CD14-positive monocyte (primary cell): ENCODE data around the gene UST. TPM values are rescaled to one million over a fixed set of nuclear protein-coding genes. Genes with fewer than 3 reads are reported as not detected.

Source experiments
- DNase-seq, 3 donors: peaks; one replicate each; pipeline ENCODE4 v3.0.0-alpha.2; 2011 to 2022
- H2AFZ ChIP-seq: 2 replicates; pipeline ENCODE4 v1.6.0; 2012; ENCODE audit warnings: mild to moderate bottlenecking, low read depth, low read length, inconsistent platforms; ENCODE audit not compliant: insufficient read depth, poor library complexity, severe bottlenecking
- H3K27ac ChIP-seq, 2 donors: 1 replicate in 1 of 2; 2 replicates in 1 of 2; pipeline ENCODE4 v1.5.1; 2012 to 2013; ENCODE audit warnings: low read length in 2 of 2, control low read depth in 1 of 2, inconsistent platforms in 1 of 2, low read depth in 1 of 2, mild to moderate bottlenecking in 1 of 2
- H3K27me3 ChIP-seq, 2 donors: one replicate each; pipeline versions ENCODE4 v1.6.0 to v1.6.1; 2011 to 2013; ENCODE audit warnings: low read length in 2 of 2; ENCODE audit not compliant: control insufficient read depth in 2 of 2, insufficient read depth in 2 of 2
- H3K36me3 ChIP-seq, 2 donors: replicated peaks in 1 of 2; 1 replicate in 1 of 2; 2 replicates in 1 of 2; pipeline versions ENCODE4 v1.5.1 to v1.6.1; 2012 to 2013; ENCODE audit warnings: low read length in 2 of 2, control low read depth in 1 of 2, inconsistent platforms in 1 of 2, mild to moderate bottlenecking in 1 of 2; ENCODE audit not compliant: insufficient read depth in 2 of 2, control insufficient read depth in 1 of 2
- H3K4me1 ChIP-seq, 2 donors: 1 replicate in 1 of 2; 2 replicates in 1 of 2; pipeline versions ENCODE4 v1.5.1 to v1.6.1; 2012 to 2013; ENCODE audit warnings: low read length in 2 of 2, control low read depth in 1 of 2, inconsistent platforms in 1 of 2, mild to moderate bottlenecking in 1 of 2, moderate library complexity in 1 of 2; ENCODE audit not compliant: insufficient read depth in 2 of 2, control insufficient read depth in 1 of 2
- H3K4me2 ChIP-seq: replicated peaks from 2 replicates; pipeline ENCODE3; 2012; ENCODE audit warnings: low read length, moderate library complexity, mild to moderate bottlenecking; ENCODE audit not compliant: poor library complexity, severe bottlenecking; ENCODE audit errors: extremely low read depth
- H3K4me3 ChIP-seq, 3 experiments: fragments of 200-600 bp in 1 of 3; sonication (generic) in 1 of 3; replicated peaks in 1 of 3; 1 replicate in 2 of 3; 2 replicates in 1 of 3; pipeline ENCODE4 v1.5.1; 2011 to 2013; ENCODE audit warnings: low read length in 3 of 3, mild to moderate bottlenecking in 3 of 3, control low read depth in 2 of 3, low read depth in 2 of 3, inconsistent platforms in 1 of 3, moderate library complexity in 1 of 3
- H3K79me2 ChIP-seq: 2 replicates; pipeline ENCODE4 v1.6.0; 2012; ENCODE audit warnings: mild to moderate bottlenecking, control low read depth, inconsistent platforms, low read length, moderate library complexity; ENCODE audit not compliant: insufficient read depth
- H3K9ac ChIP-seq: 2 replicates; pipeline ENCODE4 v1.6.0; 2017; ENCODE audit warnings: low read length, mild to moderate bottlenecking; ENCODE audit not compliant: insufficient read depth, poor library complexity, severe bottlenecking
- H3K9me3 ChIP-seq, 2 donors: replicated peaks in 1 of 2; 1 replicate in 1 of 2; 2 replicates in 1 of 2; pipeline versions ENCODE4 v1.5.1 to v1.6.1; 2012 to 2013; ENCODE audit warnings: low read length in 2 of 2, control low read depth in 1 of 2; ENCODE audit not compliant: control insufficient read depth in 1 of 2, insufficient read depth in 1 of 2
- H4K20me1 ChIP-seq: 2 replicates; pipeline ENCODE4 v1.6.0; 2012; ENCODE audit warnings: mild to moderate bottlenecking, low read length, control low read depth, moderate library complexity; ENCODE audit not compliant: insufficient read depth
- H3K27ac Mint-ChIP-seq, 7 donors: one replicate each; pipeline ENCODE4 v1.8.0; 2020; ENCODE audit warnings: mild to moderate bottlenecking in 7 of 7, mixed read lengths in 7 of 7, moderate library complexity in 6 of 7, inconsistent platforms in 2 of 7
- H3K27me3 Mint-ChIP-seq, 3 donors: one replicate each; pipeline ENCODE4 v1.8.0; 2021 to 2022; ENCODE audit warnings: low read depth in 3 of 3, mild to moderate bottlenecking in 3 of 3, mixed read lengths in 3 of 3, moderate library complexity in 3 of 3, inconsistent platforms in 1 of 3
- H3K36me3 Mint-ChIP-seq, 2 donors: one replicate each; pipeline ENCODE4 v1.8.0; 2020; ENCODE audit warnings: mixed read lengths in 2 of 2, inconsistent platforms in 1 of 2, mild to moderate bottlenecking in 1 of 2
- H3K4me1 Mint-ChIP-seq: one replicate; pipeline ENCODE4 v1.8.0; 2020; ENCODE audit warnings: mild to moderate bottlenecking, mixed read lengths
- H3K4me3 Mint-ChIP-seq, 2 donors: one replicate each; pipeline ENCODE4 v1.8.0; 2020; ENCODE audit warnings: mild to moderate bottlenecking in 2 of 2, mixed read lengths in 2 of 2, moderate library complexity in 1 of 2
- H3K9me3 Mint-ChIP-seq, 7 donors: one replicate each; pipeline ENCODE4 v1.8.0; 2020 to 2022; ENCODE audit warnings: mixed read lengths in 7 of 7, mild to moderate bottlenecking in 6 of 7, moderate library complexity in 6 of 7, inconsistent platforms in 2 of 7
- WGBS: methylation state at CpG from one replicate; pipeline ENCODE4 v1.1.5; 2013; ENCODE audit warnings: missing lambda C conversion rate; ENCODE audit not compliant: insufficient coverage; 5-methylcytosine and 5-hydroxymethylcytosine counted together
- intact Hi-C, 2 donors: fragments of 100-400 bp; cut with micrococcal nuclease; formaldehyde crosslinking; loops; one replicate each; pipeline versions ENCODE4 v1.15.0 to v1.15.1; 2023
- polyA plus RNA-seq, 3 donors: library from polyadenylated mRNA; depleted of rRNA in 1 of 3; unstranded in 2 of 3; stranded (reverse) in 1 of 3; fragments of 300-500 nt in 2 of 3; fragments of >200 nt in 1 of 3; fragmentation: Illumina TruSeq in 2 of 3; gene quantifications; 1 replicate in 2 of 3; 2 replicates in 1 of 3; pipeline ENCODE4 v1.2.3, GENCODE V29; 2012 to 2021
- TF ChIP-seq, protein P1 (sequence below): fragments of 200-600 bp; IDR thresholded peaks from one replicate; pipeline ENCODE4 v1.8.0; 2022; ENCODE audit warnings: antibody characterized with exemption, mild to moderate bottlenecking

UST gene
- polyA plus RNA-seq, 3 donors = 0.33 to 0.53 (median 0.48) TPM

- H3K9me3 Mint-ChIP-seq = peaks cover 3 to 10% (median 5%) of the 10 kb centered on the region in 7 donors
- Histone ChIP-seq H3K27me3 (no peaks in the 10 kb centered on the region), H4K20me1 (no peaks in the 10 kb centered on the region), H3K4me3 (no peak overlapping the region), H3K4me1 (no peaks in the 10 kb centered on the region), H3K9me3 (peaks cover 0 to 6% of the 10 kb centered on the region in 2 donors), H3K4me2 (no peak overlapping the region), H3K9ac (no peak overlapping the region), H3K36me3 (no peaks in the 10 kb centered on the region), H3K27ac (no peak overlapping the region), H3K79me2 (no peaks in the 10 kb centered on the region), H2AFZ (no peak overlapping the region)
- no peak overlapping the region for H3K4me3 Mint-ChIP-seq
- H3K27ac Mint-ChIP-seq = no peak overlapping the region
- WGBS = 100% methylated on average over 1 of the region's 3 CpGs
- DNase-seq = no peak
- intact Hi-C loops = no loop called here
- H3K36me3 Mint-ChIP-seq = no peaks in the 10 kb centered on the region
- TF ChIP-seq, protein P1, sequence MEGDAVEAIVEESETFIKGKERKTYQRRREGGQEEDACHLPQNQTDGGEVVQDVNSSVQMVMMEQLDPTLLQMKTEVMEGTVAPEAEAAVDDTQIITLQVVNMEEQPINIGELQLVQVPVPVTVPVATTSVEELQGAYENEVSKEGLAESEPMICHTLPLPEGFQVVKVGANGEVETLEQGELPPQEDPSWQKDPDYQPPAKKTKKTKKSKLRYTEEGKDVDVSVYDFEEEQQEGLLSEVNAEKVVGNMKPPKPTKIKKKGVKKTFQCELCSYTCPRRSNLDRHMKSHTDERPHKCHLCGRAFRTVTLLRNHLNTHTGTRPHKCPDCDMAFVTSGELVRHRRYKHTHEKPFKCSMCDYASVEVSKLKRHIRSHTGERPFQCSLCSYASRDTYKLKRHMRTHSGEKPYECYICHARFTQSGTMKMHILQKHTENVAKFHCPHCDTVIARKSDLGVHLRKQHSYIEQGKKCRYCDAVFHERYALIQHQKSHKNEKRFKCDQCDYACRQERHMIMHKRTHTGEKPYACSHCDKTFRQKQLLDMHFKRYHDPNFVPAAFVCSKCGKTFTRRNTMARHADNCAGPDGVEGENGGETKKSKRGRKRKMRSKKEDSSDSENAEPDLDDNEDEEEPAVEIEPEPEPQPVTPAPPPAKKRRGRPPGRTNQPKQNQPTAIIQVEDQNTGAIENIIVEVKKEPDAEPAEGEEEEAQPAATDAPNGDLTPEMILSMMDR = no peak
- H3K27me3 Mint-ChIP-seq = peaks cover 0 to 4% (median 3%) of the 10 kb centered on the region in 3 donors
- peaks cover 7% of the 10 kb centered on the region for H3K4me1 Mint-ChIP-seq
These were observed 26.4 kb upstream of the UST start for GRCh38 chr6:148720406-148720805.

GRCh38 chr6:148720897-148721296 lies 25.9 kb upstream of the UST start:
- peaks cover 0 to 6% of the 10 kb centered on the region in 2 donors for H3K9me3 ChIP-seq
- no peak overlapping the region for H2AFZ ChIP-seq
- H3K79me2 ChIP-seq = no peaks in the 10 kb centered on the region
- H3K4me3 ChIP-seq = no peak overlapping the region
- no peak overlapping the region for H3K9ac ChIP-seq
- H3K36me3 ChIP-seq = no peaks in the 10 kb centered on the region
- Mint-ChIP-seq H3K4me3 (no peak overlapping the region), H3K9me3 (peaks cover 3 to 8% (median 5%) of the 10 kb centered on the region in 7 donors), H3K27me3 (peaks cover 0 to 4% (median 3%) of the 10 kb centered on the region in 3 donors), H3K4me1 (peaks cover 7% of the 10 kb centered on the region), H3K36me3 (no peaks in the 10 kb centered on the region), H3K27ac (no peak overlapping the region)
- no peaks in the 10 kb centered on the region for H3K27me3 ChIP-seq
- no peak overlapping the region for H3K4me2 ChIP-seq
- no peaks in the 10 kb centered on the region for H3K4me1 ChIP-seq
- TF ChIP-seq, protein P1 = no peak
- no peak for DNase-seq
- no peak overlapping the region for H3K27ac ChIP-seq
- 100% methylated on average over 2 of the region's 2 CpGs for WGBS
- intact Hi-C loops = no loop called here
- H4K20me1 ChIP-seq = no peaks in the 10 kb centered on the region
